Fibroblast of villous mesenchyme (primary cell): Measurements from ENCODE around the gene BET1. TPM values are rescaled to one million over a fixed set of nuclear protein-coding genes. Genes with fewer than 3 reads are reported as not detected.
"Not testable (repeated sequence)": the region's sequence is repeated elsewhere in the genome, so short reads cannot be mapped to it uniquely, and the experiment has no call there.

Experiments used
- DNase-seq: peaks from one replicate; pipeline ENCODE4 v3.0.0-alpha.2; 2010; ENCODE audit warnings: low read depth
- H3K4me3 ChIP-seq: 2 replicates; pipeline ENCODE4 v1.5.1; 2011; ENCODE audit warnings: low read depth, mild to moderate bottlenecking, low read length
- total RNA-seq: library from RNA; depleted of rRNA; stranded (reverse); fragments of >200 nt; gene quantifications from 2 replicates; pipeline ENCODE4 v1.2.3, GENCODE V29; 2012
- TF ChIP-seq, protein P1 (sequence below): IDR thresholded peaks from 2 replicates; pipeline ENCODE4 v1.5.1; 2012; ENCODE audit warnings: low read depth, mild to moderate bottlenecking, low read length; ENCODE audit not compliant: insufficient read depth

Gene BET1
- total RNA-seq, 1 donor, result 44.5 TPM

DNA sequence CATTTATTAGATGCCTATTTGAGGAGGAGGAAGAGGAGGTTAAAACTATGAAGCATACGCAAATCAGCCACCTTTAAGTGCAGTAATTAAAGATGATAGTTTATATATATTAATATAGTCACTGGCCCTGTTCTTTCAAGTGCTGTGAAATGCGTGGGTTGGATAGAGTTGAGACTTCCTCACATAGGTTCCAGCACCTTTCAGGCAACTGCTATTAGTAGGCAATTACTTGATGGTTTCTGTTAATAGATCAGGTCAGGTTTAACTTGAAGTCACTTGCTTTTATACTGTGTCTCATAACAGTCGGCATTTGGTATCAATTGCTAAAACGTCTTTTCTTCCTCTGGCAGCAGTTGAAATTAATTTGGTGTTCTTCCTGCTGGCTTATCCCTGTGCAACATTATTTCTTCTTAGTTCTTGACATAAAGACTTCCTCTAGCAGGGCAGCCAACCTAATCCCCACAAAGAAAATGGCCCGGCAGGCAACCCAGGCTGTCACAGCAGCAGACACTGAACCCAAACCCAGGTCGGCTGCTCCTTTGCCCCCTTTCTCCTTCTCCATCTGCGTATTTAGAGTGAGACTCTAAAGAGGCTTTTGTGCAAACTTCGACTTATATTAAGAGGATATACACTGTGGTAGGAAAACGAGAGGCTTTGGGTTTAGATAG, 35.3 kb upstream of the BET1 start:
- DNase-seq, result no peak
- no peak overlapping the region for H3K4me3 ChIP-seq
- TF ChIP-seq, protein P1, sequence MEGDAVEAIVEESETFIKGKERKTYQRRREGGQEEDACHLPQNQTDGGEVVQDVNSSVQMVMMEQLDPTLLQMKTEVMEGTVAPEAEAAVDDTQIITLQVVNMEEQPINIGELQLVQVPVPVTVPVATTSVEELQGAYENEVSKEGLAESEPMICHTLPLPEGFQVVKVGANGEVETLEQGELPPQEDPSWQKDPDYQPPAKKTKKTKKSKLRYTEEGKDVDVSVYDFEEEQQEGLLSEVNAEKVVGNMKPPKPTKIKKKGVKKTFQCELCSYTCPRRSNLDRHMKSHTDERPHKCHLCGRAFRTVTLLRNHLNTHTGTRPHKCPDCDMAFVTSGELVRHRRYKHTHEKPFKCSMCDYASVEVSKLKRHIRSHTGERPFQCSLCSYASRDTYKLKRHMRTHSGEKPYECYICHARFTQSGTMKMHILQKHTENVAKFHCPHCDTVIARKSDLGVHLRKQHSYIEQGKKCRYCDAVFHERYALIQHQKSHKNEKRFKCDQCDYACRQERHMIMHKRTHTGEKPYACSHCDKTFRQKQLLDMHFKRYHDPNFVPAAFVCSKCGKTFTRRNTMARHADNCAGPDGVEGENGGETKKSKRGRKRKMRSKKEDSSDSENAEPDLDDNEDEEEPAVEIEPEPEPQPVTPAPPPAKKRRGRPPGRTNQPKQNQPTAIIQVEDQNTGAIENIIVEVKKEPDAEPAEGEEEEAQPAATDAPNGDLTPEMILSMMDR, result no peak

DNA sequence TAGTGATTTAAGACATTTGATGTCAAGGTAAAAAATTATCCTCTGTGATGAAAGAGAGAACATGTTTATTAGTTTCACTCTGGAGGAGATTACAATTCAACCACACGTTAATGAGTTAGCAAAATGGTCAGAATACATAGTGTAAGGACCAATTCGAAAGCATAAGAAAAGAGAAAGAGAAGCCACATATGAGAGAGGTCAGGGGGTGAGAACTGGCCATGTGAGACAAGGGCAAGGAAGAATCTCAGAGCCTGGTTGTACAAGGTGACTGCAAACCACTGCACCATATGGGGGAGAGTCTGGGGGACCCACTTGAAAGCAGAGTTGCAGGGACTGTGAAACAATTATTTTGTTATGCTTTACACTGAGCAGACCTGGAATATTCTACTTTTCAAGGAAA, 27.7 kb upstream of the BET1 start:
- TF ChIP-seq, protein P1, result no peak
- DNase-seq, result no peak
- H3K4me3 ChIP-seq, result no peak overlapping the region

DNA sequence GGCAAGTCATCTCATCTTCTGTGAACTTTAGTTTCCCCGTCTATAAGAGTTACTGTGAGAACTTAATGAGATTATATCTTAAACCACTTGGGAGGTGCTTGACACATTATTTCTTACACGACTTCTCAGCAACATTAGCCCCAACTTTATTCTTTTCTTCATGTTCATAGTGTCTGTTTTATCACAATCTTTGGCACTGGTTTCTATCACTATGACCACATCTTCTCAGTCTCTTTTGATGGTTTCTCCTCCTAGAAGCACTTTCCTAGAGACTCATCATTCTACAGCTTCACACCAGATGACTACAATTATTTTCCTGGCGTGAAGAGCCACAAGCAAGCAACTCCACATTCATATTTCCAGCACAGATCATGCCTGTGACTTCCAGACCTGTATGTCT, 26.5 kb upstream of the BET1 start:
- TF ChIP-seq, protein P1, result no peak
- H3K4me3 ChIP-seq, result no peak overlapping the region
- DNase-seq, result no peak

DNA sequence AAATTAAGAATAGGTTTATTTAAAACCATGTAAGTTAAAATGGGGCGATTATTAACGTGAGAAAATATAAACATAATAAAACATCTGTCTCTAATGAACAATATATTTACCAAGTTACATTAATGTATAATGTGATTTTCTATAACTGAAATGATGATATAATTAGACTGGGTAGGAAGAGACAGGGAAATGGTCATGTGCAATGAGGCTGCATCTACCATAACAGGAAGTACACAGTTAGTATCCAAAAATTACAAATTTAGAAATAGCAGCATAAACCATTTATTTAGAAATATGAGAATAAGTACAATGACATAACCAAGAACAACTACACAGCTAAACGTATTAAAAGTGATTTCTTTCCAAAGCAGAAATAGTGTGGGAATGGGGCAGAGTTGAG, 25.8 kb upstream of the BET1 start:
- TF ChIP-seq, protein P1, result no peak
- no peak overlapping the region for H3K4me3 ChIP-seq
- DNase-seq, result no peak

DNA sequence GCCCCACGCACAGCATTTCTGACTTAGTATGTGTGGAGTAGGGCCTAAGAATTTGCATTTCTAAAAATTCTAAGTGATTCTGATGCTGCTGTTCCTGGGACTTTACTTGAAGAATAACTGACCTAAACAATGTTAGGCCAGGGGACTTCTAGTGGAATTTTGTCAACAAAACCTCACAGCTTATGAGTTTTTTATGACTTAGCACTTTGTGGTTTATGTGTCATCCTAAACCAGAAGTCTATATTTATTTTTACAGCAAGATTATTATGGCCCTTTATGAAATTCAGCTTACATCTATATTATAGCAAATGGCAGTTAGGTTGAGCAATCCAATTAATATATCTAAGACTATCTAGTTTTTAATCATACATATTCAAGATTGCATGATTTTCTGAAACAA, 24.6 kb upstream of the BET1 start:
- peak; percentile 82 for DNase-seq
- TF ChIP-seq, protein P1, result no peak
- H3K4me3 ChIP-seq, result no peak overlapping the region

DNA sequence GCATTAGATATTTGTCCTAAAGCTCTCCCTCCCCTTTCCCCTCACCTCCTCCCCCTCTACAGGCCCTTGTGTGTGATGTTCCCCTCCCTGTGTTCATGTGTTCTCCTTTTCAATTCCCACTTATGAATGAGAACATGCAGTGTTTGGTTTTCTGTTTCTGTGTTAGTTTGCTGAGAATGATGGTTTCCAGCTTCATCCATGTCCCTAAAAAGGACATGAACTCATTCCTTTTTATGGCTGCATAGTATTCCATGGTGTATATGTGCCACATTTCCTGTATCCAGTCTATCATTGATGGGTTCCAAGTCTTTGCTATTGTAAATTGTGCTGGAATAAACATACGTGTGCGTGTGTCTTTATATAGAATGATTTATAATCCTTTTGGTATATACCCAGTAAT, 22.5 kb upstream of the BET1 start:
- H3K4me3 ChIP-seq, DNase-seq: not testable (repeated sequence)

DNA sequence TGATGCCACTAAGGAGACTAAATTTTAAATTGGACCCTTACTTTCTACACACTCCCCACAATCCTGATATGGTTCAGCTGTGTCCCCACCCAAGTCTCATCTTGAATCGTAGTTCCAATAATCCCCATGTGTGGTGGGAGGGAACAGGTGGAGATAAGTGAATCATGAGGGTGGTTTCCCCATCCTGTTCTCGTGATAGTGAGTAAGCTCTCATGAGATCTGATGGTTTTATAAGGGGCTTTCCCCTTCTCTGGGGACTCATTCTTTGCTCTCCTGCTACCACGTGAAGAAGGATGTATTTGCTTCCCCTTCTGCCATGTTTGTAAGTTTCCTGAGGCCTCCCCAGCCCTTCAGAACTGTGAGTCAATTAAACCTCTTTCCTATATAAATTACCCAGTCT, 18.4 kb upstream of the BET1 start:
- TF ChIP-seq, protein P1, result no peak

DNA sequence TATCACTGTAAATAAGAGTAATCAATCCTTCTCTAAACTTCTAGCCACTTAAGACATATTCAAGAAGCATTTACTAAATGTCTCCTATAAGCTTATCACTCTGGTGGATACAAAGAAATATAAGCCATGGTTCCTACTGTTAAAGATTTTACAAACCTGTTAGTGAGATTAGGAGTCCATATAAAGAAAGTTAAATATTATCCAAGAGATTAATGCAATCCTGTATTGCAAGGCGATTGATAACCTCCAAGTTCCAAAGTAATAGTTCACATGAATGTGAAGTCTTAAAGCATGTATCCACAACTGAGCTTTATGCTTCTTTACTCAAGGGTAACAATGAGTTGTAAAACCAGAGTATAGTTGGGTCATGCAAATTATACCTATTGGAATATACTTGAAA, 12.6 kb upstream of the BET1 start:
- H3K4me3 ChIP-seq, result no peak overlapping the region
- no peak for DNase-seq
- TF ChIP-seq, protein P1, result no peak

More for the DNA sequence above, 18.4 kb upstream of the BET1 start:
- no peak overlapping the region for H3K4me3 ChIP-seq
- no peak for DNase-seq
